HUES48 (cell line): Measurements from ENCODE around the gene MS4A3.
"Not testable (repeated sequence)": the region's sequence is repeated elsewhere in the genome, so short reads cannot be mapped to it uniquely, and the experiment has no call there.

Source experiments
- H3K27ac ChIP-seq: one replicate; pipeline ENCODE4 v1.7.0; 2013; ENCODE audit warnings: low read depth, low read length, inconsistent platforms
- H3K27me3 ChIP-seq: 2 replicates; pipeline ENCODE4 v1.6.1; 2013; ENCODE audit warnings: mild to moderate bottlenecking, low read length; ENCODE audit not compliant: control insufficient read depth, insufficient read depth
- H3K36me3 ChIP-seq: 2 replicates; pipeline ENCODE4 v1.6.1; 2013; ENCODE audit warnings: low read length; ENCODE audit not compliant: control insufficient read depth, insufficient read depth
- H3K4me1 ChIP-seq: 2 replicates; pipeline ENCODE4 v1.6.1; 2013; ENCODE audit warnings: mild to moderate bottlenecking, low read length; ENCODE audit not compliant: control insufficient read depth, insufficient read depth
- H3K4me3 ChIP-seq: 2 replicates; pipeline ENCODE4 v1.5.1; 2013; ENCODE audit warnings: mild to moderate bottlenecking, low read depth, low read length
- H3K9ac ChIP-seq: 2 replicates; pipeline ENCODE4 v1.6.1; 2013; ENCODE audit warnings: mild to moderate bottlenecking, low read depth, low read length, moderate library complexity
- H3K9me3 ChIP-seq: 2 replicates; pipeline ENCODE4 v1.6.1; 2013; ENCODE audit warnings: low read length; ENCODE audit not compliant: control insufficient read depth, insufficient read depth

Gene MS4A3

DNA sequence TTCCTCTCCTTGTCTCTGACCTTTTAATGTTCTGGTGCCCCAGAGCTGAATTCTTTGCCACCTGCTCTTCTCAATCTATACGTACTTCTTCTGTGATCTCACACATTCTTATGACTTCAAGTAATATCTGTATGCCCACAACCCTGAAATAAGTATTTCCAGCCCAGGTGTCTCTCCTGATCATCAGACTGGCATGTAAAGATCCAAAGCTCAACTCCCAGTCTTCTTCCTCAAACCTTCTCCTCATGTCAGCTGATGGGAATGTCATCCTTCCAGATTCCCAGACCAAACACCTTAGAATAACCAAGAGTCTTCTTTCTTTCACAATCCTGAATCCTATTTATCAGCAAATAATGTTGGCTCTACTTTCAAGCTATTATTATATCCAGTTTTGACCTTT lies 9.3 kb downstream of the MS4A3 start:
- Histone ChIP-seq H3K4me3 (no peak overlapping the region), H3K4me1 (no peaks in the 10 kb centered on the region), H3K9ac (no peak overlapping the region), H3K27ac (no peak overlapping the region), H3K27me3 (no peaks in the 10 kb centered on the region), H3K9me3 (no peaks in the 10 kb centered on the region), H3K36me3 (no peaks in the 10 kb centered on the region)

DNA sequence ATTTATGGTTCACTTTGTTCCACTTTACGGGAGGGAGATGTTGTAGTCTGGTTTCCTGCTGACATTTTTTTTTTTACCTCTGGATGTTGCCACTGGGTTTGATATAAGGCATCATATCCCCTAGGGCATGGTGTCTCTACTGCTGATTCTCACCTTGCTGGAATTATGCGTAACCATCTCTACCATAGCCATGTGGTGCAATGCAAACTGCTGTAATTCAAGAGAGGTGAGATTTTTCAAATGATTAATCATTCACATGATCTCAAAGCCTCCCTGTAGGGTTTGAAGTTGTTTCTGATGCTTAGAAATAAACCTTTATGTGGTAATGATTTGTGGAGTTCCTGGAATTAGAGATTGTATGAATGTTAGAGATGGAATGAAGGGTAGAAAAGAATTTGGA lies 13.0 kb downstream of the MS4A3 start:
- Histone ChIP-seq H3K9me3 (peaks cover 3% of the 10 kb centered on the region; the same call in 1 of the 2 replicates), H3K4me3 (no peak overlapping the region), H3K9ac (no peak overlapping the region), H3K27me3 (no peaks in the 10 kb centered on the region), H3K27ac (no peak overlapping the region), H3K36me3 (no peaks in the 10 kb centered on the region), H3K4me1 (no peaks in the 10 kb centered on the region)

DNA sequence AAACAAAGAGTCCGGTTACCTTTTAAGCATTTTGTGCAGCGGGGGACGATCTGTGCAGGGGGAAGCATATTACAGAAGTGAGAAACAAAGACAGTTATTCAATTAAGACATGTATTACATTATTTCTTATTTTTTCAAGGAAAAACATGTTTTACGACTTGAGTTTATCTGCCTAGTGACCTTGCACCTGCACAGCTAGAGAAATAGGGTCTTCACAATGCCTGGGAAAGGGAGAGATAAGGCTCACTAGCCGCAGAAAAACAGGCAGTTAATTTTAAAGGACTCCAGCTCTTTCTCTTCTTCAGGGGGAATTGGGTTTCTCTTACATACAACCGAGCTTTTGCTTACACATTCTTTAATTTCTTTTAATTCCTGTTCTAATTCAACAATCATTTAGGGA lies 15.2 kb downstream of the MS4A3 start:
- not testable (repeated sequence) for H3K4me1 ChIP-seq, H3K9me3 ChIP-seq, H3K9ac ChIP-seq, H3K27me3 ChIP-seq, H3K36me3 ChIP-seq, H3K27ac ChIP-seq, H3K4me3 ChIP-seq

DNA sequence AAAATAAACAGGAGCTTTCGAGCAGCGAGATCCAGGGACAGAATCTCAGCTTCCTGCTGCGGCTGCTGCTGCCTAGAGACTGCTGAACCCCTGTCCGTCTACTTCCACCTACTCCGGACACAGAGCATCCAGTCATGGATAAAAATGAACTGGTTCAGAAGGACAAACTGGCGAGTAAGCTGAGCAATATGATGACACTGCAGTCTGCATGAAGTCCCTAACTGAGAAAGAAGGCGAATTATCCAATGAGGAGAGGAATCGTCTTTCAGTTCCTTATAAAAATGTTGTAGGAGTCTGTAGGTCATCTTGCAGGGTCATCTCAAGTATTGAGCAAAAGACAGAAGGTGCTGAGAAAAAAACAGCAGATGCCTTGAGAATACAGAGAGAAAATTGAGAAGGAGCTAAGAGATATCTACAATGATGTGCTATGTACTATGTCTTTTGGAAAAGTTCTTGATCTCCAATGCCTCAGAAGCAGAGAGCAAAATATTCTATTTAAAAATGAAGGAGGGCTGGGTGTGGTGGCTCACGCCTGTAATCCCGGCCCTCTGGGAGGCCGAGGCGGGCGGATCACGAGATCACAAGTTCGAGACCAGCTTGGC lies 20.9 kb downstream of the MS4A3 start:
- Histone ChIP-seq H3K4me1 (no peaks in the 10 kb centered on the region), H3K27me3 (no peaks in the 10 kb centered on the region), H3K4me3 (no peak overlapping the region), H3K27ac (no peak overlapping the region), H3K9me3 (peaks cover 7% of the 10 kb centered on the region), H3K36me3 (no peaks in the 10 kb centered on the region), H3K9ac (no peak overlapping the region)

DNA sequence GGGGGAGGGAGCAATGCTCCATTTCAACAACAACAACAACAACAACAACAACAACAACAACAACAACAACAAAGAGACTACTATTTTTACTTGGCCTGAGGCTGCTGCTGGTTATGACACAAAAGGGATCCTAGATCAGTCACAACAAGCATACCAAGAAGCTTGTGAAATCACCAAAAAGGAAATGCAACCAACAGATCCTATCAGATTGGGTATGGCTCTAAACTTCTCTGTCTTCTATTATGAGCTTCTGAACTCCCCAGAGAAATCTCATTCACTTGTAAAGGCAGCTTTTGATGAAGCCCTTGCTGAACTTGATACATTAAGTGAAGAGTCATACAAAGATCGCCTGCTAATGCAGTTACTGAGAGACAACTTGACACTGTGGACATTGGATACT lies 21.5 kb downstream of the MS4A3 start:
- H3K36me3 ChIP-seq: no peaks in the 10 kb centered on the region
- no peak overlapping the region for H3K4me3 ChIP-seq
- peaks cover 7% of the 10 kb centered on the region for H3K9me3 ChIP-seq
- no peaks in the 10 kb centered on the region for H3K4me1 ChIP-seq
- H3K27me3 ChIP-seq: no peaks in the 10 kb centered on the region
- no peak overlapping the region for H3K27ac ChIP-seq
- H3K9ac ChIP-seq: no peak overlapping the region

DNA sequence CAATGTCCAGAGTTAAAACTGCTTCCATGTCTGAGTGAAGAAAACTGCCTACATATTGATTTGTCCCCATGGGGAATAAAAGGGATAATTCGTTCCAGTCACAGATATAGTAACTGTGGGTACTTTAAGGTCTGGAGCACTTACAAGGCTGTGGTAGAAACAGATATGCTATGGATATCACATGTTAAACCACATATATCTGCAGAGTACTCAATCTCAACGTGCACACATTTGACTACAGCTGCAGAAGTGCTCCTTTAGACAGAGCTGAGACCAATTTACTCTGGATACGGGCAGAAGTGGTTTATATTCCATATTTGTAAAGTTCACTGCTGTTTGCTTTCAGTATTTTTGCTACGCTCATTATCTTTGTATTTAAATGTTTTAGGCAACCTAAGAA lies 22.3 kb downstream of the MS4A3 start:
- H3K27me3 ChIP-seq: no peaks in the 10 kb centered on the region
- no peak overlapping the region for H3K4me3 ChIP-seq
- no peaks in the 10 kb centered on the region for H3K4me1 ChIP-seq
- H3K9me3 ChIP-seq: peaks cover 7% of the 10 kb centered on the region
- H3K27ac ChIP-seq: no peak overlapping the region
- no peak overlapping the region for H3K9ac ChIP-seq
- no peaks in the 10 kb centered on the region for H3K36me3 ChIP-seq

DNA sequence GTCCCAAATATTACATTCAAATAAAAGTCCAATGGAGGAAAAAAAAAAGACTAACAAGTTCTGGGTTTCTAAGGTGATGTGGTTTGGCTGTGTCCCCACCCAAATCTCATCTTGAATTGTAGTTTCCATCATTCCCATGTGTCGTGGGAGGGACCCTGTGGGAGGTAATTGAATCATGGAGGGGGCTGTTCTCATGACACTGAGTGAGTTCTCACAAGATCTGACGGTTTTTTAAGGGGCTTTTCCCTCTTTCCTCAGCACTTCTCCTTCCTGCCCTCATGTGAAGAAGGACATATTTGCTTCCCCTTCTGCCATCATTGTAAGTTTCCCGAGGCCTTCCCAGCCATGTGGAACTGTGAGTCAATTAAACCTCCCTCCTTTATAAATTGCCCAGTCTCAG lies 24.1 kb downstream of the MS4A3 start:
- Histone ChIP-seq H3K27me3 (no peaks in the 10 kb centered on the region), H3K9ac (no peak overlapping the region), H3K9me3 (peaks cover 4% of the 10 kb centered on the region; the same call in 1 of the 2 replicates), H3K4me3 (no peak overlapping the region), H3K4me1 (no peaks in the 10 kb centered on the region), H3K27ac (no peak overlapping the region), H3K36me3 (no peaks in the 10 kb centered on the region)

DNA sequence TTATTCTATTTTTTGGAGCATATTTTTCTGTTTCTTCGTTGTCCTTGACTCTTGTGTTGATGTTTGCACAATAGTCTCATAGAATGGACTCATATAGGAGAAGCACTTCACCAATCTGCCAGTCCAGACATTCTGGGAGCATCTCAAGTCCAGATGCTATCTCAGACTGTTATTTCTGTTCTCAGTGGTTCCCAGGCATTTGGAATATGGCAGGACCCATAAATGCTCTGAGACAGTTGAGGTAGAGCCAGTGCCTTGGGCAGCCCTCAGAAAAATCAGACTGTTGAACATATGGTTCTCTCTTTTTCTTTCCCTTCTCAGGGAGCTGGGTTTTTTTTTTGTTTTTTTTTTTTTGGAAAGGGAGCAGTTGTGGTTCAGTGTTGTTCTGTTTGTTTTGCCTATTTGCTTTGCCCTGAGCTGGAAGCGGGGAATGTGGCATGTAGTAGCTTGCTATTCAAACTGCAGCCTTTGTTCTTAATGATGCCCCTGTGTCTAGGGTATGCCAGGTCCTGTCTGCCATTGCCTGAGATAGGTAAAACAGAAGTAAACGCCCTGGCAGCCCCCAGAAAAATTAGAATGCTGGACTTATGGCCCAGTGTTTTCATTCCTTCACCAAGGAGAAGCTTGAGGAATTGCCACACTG lies 28.3 kb downstream of the MS4A3 start:
- Histone ChIP-seq H3K36me3 (no peaks in the 10 kb centered on the region), H3K9ac (no peak overlapping the region), H3K4me3 (no peak overlapping the region), H3K27ac (no peak overlapping the region), H3K9me3 (no peaks in the 10 kb centered on the region), H3K27me3 (no peaks in the 10 kb centered on the region), H3K4me1 (no peaks in the 10 kb centered on the region)

DNA sequence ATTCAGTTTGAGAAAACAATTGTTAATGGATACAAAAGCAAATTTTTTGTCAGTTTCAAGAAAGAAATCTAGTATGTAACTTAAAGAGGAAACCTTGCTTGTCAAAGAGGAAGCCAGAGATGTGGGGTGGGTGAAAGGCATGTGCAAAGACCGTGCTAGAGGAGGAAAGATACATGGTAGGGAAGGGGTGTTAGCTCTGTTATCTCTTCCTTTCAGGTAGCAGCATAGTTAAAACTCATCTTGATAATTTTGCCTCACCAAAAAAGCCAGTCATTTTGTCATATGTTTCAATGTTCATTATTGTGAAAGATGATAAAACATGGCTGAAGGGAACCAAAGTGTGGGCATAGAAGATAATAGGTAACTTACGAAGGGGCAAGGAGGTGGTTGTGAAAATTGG lies 29.4 kb downstream of the MS4A3 start:
- Histone ChIP-seq H3K4me1 (no peaks in the 10 kb centered on the region), H3K36me3 (no peaks in the 10 kb centered on the region), H3K9ac (no peak overlapping the region), H3K27me3 (no peaks in the 10 kb centered on the region), H3K9me3 (no peaks in the 10 kb centered on the region), H3K27ac (no peak overlapping the region), H3K4me3 (no peak overlapping the region)

DNA sequence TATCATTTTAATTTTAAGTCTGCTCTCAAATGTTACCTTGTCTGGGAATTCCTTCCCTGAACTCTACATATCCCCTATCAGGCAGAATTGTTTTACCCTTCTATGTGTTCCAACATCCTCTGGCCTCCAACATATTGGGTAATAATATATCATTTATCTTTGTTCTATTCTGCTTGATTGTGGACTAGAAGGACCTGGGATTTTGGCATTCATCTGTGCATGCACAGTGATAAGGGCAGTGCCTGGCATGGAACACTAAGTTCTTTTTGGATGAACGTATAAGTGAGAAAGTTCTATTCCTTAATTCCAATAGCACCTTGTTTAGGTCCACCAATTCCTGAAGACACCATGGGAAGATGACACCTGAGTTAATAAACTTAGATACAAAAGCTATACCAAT lies 30.8 kb downstream of the MS4A3 start:
- no peaks in the 10 kb centered on the region for H3K4me1 ChIP-seq
- no peak overlapping the region for H3K4me3 ChIP-seq
- H3K27me3 ChIP-seq: no peaks in the 10 kb centered on the region
- no peaks in the 10 kb centered on the region for H3K36me3 ChIP-seq
- H3K9ac ChIP-seq: no peak overlapping the region
- no peak overlapping the region for H3K27ac ChIP-seq
- no peaks in the 10 kb centered on the region for H3K9me3 ChIP-seq

DNA sequence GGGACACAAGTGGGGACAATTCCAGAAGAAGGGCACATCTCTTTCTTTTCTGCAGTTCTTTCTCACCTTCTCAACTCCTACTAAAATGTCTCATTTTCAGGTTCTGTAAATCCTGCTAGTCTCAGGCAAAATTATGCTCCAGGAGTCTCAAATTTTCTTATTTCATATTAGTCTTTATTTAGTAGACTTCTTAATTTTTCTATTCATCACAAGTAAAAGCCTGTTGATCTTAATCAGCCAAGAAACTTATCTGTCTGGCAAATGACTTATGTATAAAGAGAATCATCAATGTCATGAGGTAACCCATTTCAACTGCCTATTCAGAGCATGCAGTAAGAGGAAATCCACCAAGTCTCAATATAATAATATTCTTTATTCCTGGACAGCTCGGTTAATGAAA lies 31.9 kb downstream of the MS4A3 start, which contains the start of gene MS4A2:
Gene MS4A2, plus strand, starts transcription at position 301 of the 400 bp plus-strand sequence. CDS start 102 bp downstream, outside the sequence.
- H3K27ac ChIP-seq: no peak within 1 kb of the TSS
- H3K4me1 ChIP-seq: no peaks in the 10 kb centered on the region
- no peaks in the 10 kb centered on the region for H3K36me3 ChIP-seq
- H3K27me3 ChIP-seq: no peaks in the 10 kb centered on the region
- H3K9ac ChIP-seq: no peak within 1 kb of the TSS
- H3K9me3 ChIP-seq: no peaks in the 10 kb centered on the region
- H3K4me3 ChIP-seq: no peak within 1 kb of the TSS
